SK-N-SH treated with all-trans-retinoic acid at 6 μM for 48 hours (cell line): ENCODE results near the gene ACTN3.

ENCODE experiments used
- ARNTL ChIP-seq: fragments of 450-650 bp; formaldehyde crosslinking; IDR thresholded peaks from 2 replicates; pipeline ENCODE4 v1.5.0; 2020; ENCODE audit warnings: low read depth, mild to moderate bottlenecking, moderate library complexity, borderline replicate concordance
- TOX ChIP-seq: fragments of 250-450 bp; sonication (Bioruptor Pico); IDR thresholded peaks from 2 replicates; pipeline ENCODE4 v1.8.0; 2021; ENCODE audit warnings: mild to moderate bottlenecking, moderate library complexity, borderline replicate concordance
- ZC3H10 ChIP-seq: fragments of 250-450 bp; sonication (Bioruptor Pico); IDR thresholded peaks from 2 replicates; pipeline ENCODE4 v1.5.1; 2021; ENCODE audit warnings: mild to moderate bottlenecking, moderate library complexity
- ZNF565 ChIP-seq: fragments of 450-650 bp; formaldehyde crosslinking; conservative IDR thresholded peaks from 2 replicates; pipeline ENCODE4 v1.5.0; 2020; ENCODE audit warnings: low read depth, mild to moderate bottlenecking, moderate library complexity
- ZNF70 ChIP-seq: fragments of 450-650 bp; formaldehyde crosslinking; IDR thresholded peaks from 2 replicates; pipeline ENCODE4 v1.5.0; 2020; ENCODE audit warnings: mild to moderate bottlenecking, moderate library complexity
- ZNF8 ChIP-seq: fragments of 450-650 bp; formaldehyde crosslinking; IDR thresholded peaks from 2 replicates; pipeline ENCODE4 v1.5.0; 2020; ENCODE audit warnings: mild to moderate bottlenecking, moderate library complexity
- TF ChIP-seq, protein P1 (sequence below): fragments of 250-450 bp; sonication (Bioruptor Pico); IDR thresholded peaks from 2 replicates; pipeline ENCODE4 v1.8.0; 2021; ENCODE audit warnings: low read depth, mild to moderate bottlenecking, moderate library complexity, borderline replicate concordance
- TF ChIP-seq, protein P2 (sequence below): fragments of 250-450 bp; sonication (Bioruptor Pico); IDR thresholded peaks from 2 replicates; pipeline ENCODE4 v1.8.0; 2020; ENCODE audit warnings: mild to moderate bottlenecking, moderate library complexity, borderline replicate concordance

DNA sequence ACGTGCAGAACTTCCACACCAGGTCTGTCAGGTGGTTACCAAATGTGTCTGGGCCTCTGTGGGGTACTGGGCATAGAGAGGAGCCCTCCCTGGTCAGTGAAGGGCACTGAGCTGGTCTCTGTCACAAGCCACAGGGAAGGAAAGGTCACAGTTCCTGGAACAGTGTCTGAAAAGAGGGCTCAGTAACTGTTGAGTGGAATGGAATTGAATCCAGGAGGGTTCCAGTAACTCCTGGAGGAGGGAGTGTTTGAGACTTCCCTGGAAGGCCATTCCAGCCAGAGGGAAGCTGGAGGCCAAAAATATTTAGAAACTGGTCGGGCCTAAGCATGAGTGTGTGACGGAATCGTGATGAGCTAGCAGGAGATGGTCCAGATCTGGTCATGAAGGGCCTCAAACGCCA, 7.9 kb downstream of the ACTN3 start:
- TF ChIP-seq ARNTL (no peak), ZNF565 (no peak), ZNF8 (no peak), ZNF70 (no peak), TOX (CRISPR knock-in tag) (no peak), ZC3H10 (CRISPR knock-in tag) (no peak)
- TF ChIP-seq, protein P1, sequence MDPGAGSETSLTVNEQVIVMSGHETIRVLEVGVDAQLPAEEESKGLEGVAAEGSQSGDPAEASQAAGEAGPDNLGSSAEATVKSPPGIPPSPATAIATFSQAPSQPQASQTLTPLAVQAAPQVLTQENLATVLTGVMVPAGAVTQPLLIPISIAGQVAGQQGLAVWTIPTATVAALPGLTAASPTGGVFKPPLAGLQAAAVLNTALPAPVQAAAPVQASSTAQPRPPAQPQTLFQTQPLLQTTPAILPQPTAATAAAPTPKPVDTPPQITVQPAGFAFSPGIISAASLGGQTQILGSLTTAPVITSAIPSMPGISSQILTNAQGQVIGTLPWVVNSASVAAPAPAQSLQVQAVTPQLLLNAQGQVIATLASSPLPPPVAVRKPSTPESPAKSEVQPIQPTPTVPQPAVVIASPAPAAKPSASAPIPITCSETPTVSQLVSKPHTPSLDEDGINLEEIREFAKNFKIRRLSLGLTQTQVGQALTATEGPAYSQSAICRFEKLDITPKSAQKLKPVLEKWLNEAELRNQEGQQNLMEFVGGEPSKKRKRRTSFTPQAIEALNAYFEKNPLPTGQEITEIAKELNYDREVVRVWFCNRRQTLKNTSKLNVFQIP (CRISPR knock-in tag) = no peak
- TF ChIP-seq, protein P2, sequence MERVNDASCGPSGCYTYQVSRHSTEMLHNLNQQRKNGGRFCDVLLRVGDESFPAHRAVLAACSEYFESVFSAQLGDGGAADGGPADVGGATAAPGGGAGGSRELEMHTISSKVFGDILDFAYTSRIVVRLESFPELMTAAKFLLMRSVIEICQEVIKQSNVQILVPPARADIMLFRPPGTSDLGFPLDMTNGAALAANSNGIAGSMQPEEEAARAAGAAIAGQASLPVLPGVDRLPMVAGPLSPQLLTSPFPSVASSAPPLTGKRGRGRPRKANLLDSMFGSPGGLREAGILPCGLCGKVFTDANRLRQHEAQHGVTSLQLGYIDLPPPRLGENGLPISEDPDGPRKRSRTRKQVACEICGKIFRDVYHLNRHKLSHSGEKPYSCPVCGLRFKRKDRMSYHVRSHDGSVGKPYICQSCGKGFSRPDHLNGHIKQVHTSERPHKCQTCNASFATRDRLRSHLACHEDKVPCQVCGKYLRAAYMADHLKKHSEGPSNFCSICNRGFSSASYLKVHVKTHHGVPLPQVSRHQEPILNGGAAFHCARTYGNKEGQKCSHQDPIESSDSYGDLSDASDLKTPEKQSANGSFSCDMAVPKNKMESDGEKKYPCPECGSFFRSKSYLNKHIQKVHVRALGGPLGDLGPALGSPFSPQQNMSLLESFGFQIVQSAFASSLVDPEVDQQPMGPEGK (CRISPR knock-in tag) = no peak
